Measurements from ENCODE around the gene NECTIN1. TPM values are rescaled to one million over a fixed set of nuclear protein-coding genes. Genes with fewer than 3 reads are reported as not detected.
"Not testable (repeated sequence)": the region's sequence is repeated elsewhere in the genome, so short reads cannot be mapped to it uniquely, and the experiment has no call there.

The NECTIN1 gene
- total RNA-seq, 2 experiments from 2014 or later = 5.8 to 14.3 TPM

GRCh38 chr11:119602745-119603373 lies 126.1 kb downstream of the NECTIN1 start:
- Histone ChIP-seq H3K4me1 (ENCODE audit: insufficient read depth, low read length, poor library complexity, severe bottlenecking) (no peaks in the 10 kb centered on the region), H3K36me3 (ENCODE audit: insufficient read depth, low read length) (no peaks in the 10 kb centered on the region), H4K20me1 (ENCODE audit: insufficient read depth, low read length) (no peaks in the 10 kb centered on the region), H3K4me3 (ENCODE audit: low read depth, low read length, poor library complexity, severe bottlenecking) (no peak overlapping the region), H3K4me2 (ENCODE audit: low read length) (no peak overlapping the region), H3K9me2 (ENCODE audit: insufficient read depth, low read length) (no peaks in the 10 kb centered on the region), H3K27ac (ENCODE audit: low read depth, low read length, poor library complexity, severe bottlenecking) (no peak overlapping the region), H3K79me2 (ENCODE audit: insufficient read depth, low read depth, low read length) (no peaks in the 10 kb centered on the region), H3K9me3 (ENCODE audit: low read length) (no peaks in the 10 kb centered on the region), H2AFZ (ENCODE audit: low read length) (no peak overlapping the region)
- no peak; the same call in 1 of the 2 replicates for TF ChIP-seq CTCF (conservative IDR thresholded peaks at IDR 0.05; ENCODE audit: low read length)
- TF ChIP-seq EZH2phosphoT487 (IDR thresholded peaks at IDR 0.05; ENCODE audit: borderline replicate concordance, low read depth, low read length) = no peak
- POLR2A ChIA-PET = no interaction called here
- intact Hi-C loops (cut with micrococcal nuclease; ENCODE audit: unreplicated experiment) = no loop called here
- no peak for DNase-seq (ENCODE audit: low spot score)
- CTCF ChIA-PET (ENCODE audit: unreplicated experiment) = no interaction called here
- no TSS peak for BruUV-seq (replicated peaks)

- POLR2A ChIA-PET = no interaction called here
- Histone ChIP-seq H3K9me2 (ENCODE audit: insufficient read depth, low read length) (no peaks in the 10 kb centered on the region), H3K4me2 (ENCODE audit: low read length) (no peak overlapping the region), H3K27ac (ENCODE audit: low read depth, low read length, poor library complexity, severe bottlenecking) (no peak overlapping the region), H3K4me1 (ENCODE audit: insufficient read depth, low read length, poor library complexity, severe bottlenecking) (no peaks in the 10 kb centered on the region), H3K36me3 (ENCODE audit: insufficient read depth, low read length) (no peaks in the 10 kb centered on the region), H4K20me1 (ENCODE audit: insufficient read depth, low read length) (no peaks in the 10 kb centered on the region), H2AFZ (ENCODE audit: low read length) (no peak overlapping the region), H3K9me3 (ENCODE audit: low read length) (no peaks in the 10 kb centered on the region), H3K79me2 (ENCODE audit: insufficient read depth, low read depth, low read length) (no peaks in the 10 kb centered on the region), H3K4me3 (ENCODE audit: low read depth, low read length, poor library complexity, severe bottlenecking) (no peak overlapping the region)
- BruUV-seq (replicated peaks) = no TSS peak
- no peak for DNase-seq (ENCODE audit: low spot score)
- intact Hi-C loops (cut with micrococcal nuclease; ENCODE audit: unreplicated experiment) = no loop called here
- CTCF ChIA-PET (ENCODE audit: unreplicated experiment) = no interaction called here
- TF ChIP-seq CTCF (conservative IDR thresholded peaks at IDR 0.05; ENCODE audit: low read length) (no peak), EZH2phosphoT487 (IDR thresholded peaks at IDR 0.05; ENCODE audit: borderline replicate concordance, low read depth, low read length) (no peak)
Measured at GRCh38 chr11:119599864-119600541, 129.0 kb downstream of the NECTIN1 start.

- H4K20me1 ChIP-seq (ENCODE audit: insufficient read depth, low read length); H3K36me3 ChIP-seq (ENCODE audit: insufficient read depth, low read length); H3K27ac ChIP-seq (ENCODE audit: low read depth, low read length, poor library complexity, severe bottlenecking); H3K9me2 ChIP-seq (ENCODE audit: insufficient read depth, low read length); H3K79me2 ChIP-seq (ENCODE audit: insufficient read depth, low read depth, low read length); intact Hi-C loops (cut with micrococcal nuclease; ENCODE audit: unreplicated experiment); H3K4me1 ChIP-seq (ENCODE audit: insufficient read depth, low read length, poor library complexity, severe bottlenecking); CTCF ChIA-PET (ENCODE audit: unreplicated experiment); H3K9me3 ChIP-seq (ENCODE audit: low read length); H3K4me3 ChIP-seq (ENCODE audit: low read depth, low read length, poor library complexity, severe bottlenecking); DNase-seq (ENCODE audit: low spot score); H2AFZ ChIP-seq (ENCODE audit: low read length); H3K4me2 ChIP-seq (ENCODE audit: low read length); POLR2A ChIA-PET; BruUV-seq (replicated peaks): not testable (repeated sequence)
Measured at GRCh38 chr11:119595941-119596340, 133.1 kb downstream of the NECTIN1 start.

All from OCI-LY7 (cell line).